GM18517 (cell line): Measurements from ENCODE around the gene LZTR1.
"Not testable (repeated sequence)": the region's sequence is repeated elsewhere in the genome, so short reads cannot be mapped to it uniquely, and the experiment has no call there.

ENCODE experiments used
- ATAC-seq: cut with Tn5 transposase; IDR thresholded peaks from one replicate; pipeline ENCODE4 v1.9.1; 2021; ENCODE audit warnings: mild to moderate bottlenecking, moderate library complexity; ENCODE audit not compliant: unreplicated experiment

LZTR1 gene

GRCh38 chr22:20981787-20982562 is at the start of gene LZTR1:
TSS of gene LZTR1 (plus strand) at chr22:20982297. CDS start at chr22:20982372, 75 bp downstream.
- ATAC-seq = peak; percentile 83

DNA sequence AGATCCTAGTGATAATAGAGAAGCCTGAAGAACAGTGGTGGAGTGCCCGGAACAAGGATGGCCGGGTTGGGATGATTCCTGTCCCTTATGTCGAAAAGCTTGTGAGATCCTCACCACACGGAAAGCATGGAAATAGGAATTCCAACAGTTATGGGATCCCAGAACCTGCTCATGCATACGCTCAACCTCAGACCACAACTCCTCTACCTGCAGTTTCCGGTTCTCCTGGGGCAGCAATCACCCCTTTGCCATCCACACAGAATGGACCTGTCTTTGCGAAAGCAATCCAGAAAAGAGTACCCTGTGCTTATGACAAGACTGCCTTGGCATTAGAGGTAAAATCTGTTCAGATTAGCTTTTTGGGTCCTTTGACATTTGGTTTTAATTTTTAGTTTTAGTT is 48.2 kb upstream of the LZTR1 start:
- no peak for ATAC-seq

DNA sequence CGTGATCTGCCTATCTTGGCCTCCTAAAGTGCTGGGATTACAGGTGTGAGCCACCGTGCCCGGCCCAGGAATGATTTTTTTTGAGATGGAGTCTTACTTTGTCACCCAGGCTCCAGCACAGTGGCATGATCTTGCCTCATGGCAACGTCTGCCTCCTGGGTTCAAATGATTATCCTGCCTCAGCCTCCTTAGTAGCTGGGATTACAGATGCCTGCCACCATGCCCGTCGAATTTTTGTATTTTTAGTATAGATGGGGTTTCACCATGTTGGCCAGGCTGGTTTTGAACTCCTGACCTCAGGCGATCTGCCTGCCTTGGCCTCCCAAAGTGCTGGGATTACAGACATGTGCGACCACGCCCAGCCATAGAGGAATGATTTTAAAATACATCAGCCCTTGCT is 47.0 kb upstream of the LZTR1 start:
- not testable (repeated sequence) for ATAC-seq

- not testable (repeated sequence) for ATAC-seq
These were observed 46.1 kb upstream of the LZTR1 start for GRCh38 chr22:20935780-20936539.

GRCh38 chr22:20937031-20937793 is 44.9 kb upstream of the LZTR1 start:
- ATAC-seq = no peak

DNA sequence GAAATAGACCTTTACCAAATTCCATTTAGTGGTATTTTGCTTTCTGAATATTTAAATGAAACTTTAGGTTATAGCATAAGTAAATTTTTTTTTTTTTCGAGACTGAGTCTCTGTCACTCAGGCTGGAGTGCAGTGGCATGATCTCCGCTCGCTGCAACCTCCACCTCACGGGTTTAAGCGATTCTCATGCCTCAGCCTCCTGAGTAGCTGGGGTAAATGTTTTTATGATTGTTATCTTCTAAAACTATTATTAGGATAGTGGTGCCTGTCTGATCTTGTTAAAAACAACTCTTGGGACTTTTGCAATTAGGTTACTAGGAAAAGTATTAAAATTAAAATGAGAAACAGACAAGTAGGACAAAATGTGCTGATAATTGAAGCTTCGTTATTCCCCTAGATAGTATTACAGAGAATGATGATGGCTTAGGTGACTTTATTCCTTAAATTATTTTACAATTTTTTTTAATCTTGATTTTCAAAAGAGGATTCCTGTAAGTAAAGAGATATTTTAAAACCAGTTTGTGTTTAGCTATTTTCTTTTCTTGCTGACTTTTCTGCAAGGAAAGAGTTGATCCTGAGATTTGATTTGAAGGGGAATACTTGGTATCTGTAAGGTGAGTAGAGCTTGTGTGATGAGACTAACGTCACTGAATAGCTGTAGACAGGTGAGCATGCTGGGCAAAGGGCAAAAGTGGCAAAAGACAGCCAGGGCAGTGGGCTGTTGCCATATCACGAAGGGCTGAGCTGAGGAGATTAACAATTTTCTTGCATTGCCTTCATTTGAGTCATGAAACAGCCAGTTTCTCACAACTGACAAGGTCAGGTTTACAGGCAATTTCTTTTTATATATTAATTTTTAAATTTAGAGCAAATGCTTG is 44.1 kb upstream of the LZTR1 start:
- no peak for ATAC-seq

DNA sequence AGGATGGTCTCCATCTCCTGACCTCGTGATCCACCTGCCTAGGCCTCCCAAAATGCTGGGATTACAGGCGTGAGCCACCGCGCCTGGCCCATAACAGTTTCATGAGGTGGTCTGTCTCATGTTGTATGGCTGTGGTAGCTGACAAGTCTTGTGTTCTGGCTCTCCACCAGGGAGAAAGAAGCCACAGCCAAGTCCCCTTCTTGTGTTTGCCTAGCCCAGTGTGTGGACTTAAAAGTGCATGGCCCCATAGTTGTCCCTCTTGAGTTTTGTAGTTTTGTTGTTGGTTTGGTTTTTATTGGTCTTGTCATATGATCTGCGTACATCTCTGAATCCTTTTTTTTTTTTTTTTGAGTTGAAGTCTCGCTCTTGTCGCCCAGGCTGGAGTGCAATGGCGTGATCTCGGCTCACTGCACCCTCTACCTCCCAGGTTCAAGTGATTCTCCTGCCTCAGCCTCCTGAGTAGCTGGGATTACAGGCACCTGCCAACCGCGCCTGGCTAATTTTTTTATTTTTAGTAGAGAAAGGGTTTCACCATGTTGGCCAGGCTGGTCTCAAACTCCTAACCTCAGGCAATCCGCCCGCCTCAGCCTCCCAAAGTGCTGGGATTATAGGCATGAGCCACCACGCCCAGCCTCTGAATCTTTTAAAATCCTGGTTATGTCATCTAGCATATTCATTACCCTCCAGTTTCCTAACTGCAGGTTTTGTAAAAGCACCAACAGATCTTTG is 42.5 kb upstream of the LZTR1 start:
- ATAC-seq = not testable (repeated sequence)

GRCh38 chr22:20940186-20940651 is 41.9 kb upstream of the LZTR1 start:
- ATAC-seq = no peak

DNA sequence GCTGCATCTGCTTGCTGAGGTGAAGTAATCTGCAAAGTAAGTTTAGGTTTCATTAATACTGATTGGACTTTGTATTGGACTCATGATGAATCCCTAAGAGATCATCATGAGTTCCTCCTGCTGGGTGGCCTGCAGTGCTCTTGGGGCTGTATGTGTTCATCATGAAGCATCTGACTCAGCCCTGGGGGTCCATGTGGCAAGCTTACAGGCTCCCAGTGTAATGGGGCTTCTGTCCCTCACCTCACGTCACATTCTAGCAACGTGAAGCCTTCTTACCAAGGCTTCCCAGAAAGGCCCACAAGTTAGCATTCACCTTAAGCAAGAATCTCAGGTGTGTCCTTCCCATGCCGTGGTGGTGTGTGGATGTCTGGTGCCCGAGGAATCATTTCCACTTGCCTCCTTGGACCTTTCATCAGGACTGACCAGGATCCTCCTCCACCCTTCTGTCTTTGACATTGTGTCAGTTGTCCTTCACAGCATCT is 41.2 kb upstream of the LZTR1 start:
- ATAC-seq = no peak

GRCh38 chr22:20942203-20942902 is 39.7 kb upstream of the LZTR1 start:
- ATAC-seq = not testable (repeated sequence)

GRCh38 chr22:20943104-20943933 is 38.8 kb upstream of the LZTR1 start:
- ATAC-seq = no peak

- no peak for ATAC-seq
These were observed 38.1 kb upstream of the LZTR1 start for GRCh38 chr22:20944042-20944441.

- no peak for ATAC-seq
These were observed 36.5 kb upstream of the LZTR1 start for GRCh38 chr22:20945578-20945934.

GRCh38 chr22:20946080-20946986 is 35.8 kb upstream of the LZTR1 start:
- ATAC-seq = no peak

DNA sequence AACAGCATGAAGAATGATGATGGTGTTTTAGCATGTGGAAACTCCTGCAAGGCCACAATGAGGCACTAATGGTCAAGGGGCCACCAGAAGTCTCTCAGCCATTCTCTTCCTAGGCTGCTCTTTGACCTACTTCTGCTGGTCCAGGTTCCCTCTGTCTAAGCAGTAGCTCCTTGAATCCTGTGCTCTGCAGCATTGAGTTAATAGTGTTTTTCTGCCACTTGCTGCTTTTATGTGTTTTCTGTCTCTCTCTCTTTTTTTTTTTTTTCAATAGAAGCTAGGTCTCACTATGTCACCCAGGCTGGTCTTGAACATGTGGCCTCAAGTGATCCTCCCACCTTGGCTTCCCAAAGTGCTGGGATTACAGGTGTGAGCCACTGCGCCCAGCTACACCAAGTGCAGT is 35.1 kb upstream of the LZTR1 start:
- no peak for ATAC-seq

DNA sequence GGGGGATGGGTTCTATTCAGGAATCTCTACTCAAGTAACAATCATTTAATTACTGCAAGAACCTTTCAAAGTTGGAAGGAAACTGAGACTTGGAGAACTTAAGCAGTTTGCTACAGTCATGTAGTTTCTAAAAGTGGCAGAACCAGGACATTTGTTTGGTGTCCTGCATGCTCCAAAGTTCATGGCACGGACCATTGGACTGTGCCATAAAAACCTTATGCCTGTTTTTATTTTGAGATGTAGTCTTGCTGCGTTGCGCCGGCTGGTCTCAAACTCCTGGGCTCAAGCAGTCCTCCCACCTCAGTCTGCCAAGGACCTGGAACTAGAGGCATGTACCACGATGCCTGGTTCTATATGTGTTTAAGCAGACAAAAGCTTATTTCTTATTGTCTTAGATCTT is 33.6 kb upstream of the LZTR1 start:
- no peak for ATAC-seq

- ATAC-seq = no peak
These were observed 33.1 kb upstream of the LZTR1 start for GRCh38 chr22:20948989-20949388.
